Common myeloid progenitor, CD34-positive (primary cell): ENCODE results near the gene YAP1.
"Not testable (repeated sequence)": the region's sequence is repeated elsewhere in the genome, so short reads cannot be mapped to it uniquely, and the experiment has no call there.

Source experiments
- CTCF ChIA-PET: fragments of 350-600 bp; sonication (Branson Sonifier 250); formaldehyde crosslinking; loops from one replicate; lab custom pipeline; 2021; ENCODE audit warnings: antibody characterized with exemption; lab: Charles Lee
- POLR2A ChIA-PET: fragments of 350-600 bp; sonication (Branson Sonifier 250); formaldehyde crosslinking; loops from one replicate; lab custom pipeline; 2021; ENCODE audit warnings: antibody characterized with exemption; lab: Charles Lee
- DNase-seq, 3 donors: peaks; one replicate each; pipeline versions ENCODE4 v3.0.0 to v3.0.0-alpha.2; 2013
- H3K27ac ChIP-seq, 2 experiments: 1 replicate in 1 of 2; 2 replicates in 1 of 2; pipeline ENCODE4 v1.7.0; 2013; ENCODE audit warnings: inconsistent platforms in 2 of 2, low read length in 2 of 2, mild to moderate bottlenecking in 2 of 2, low read depth in 1 of 2, moderate library complexity in 1 of 2; ENCODE audit not compliant: severe bottlenecking in 2 of 2, insufficient read depth in 1 of 2, poor library complexity in 1 of 2
- H3K27me3 ChIP-seq, 5 experiments: replicated peaks in 2 of 5; 1 replicate in 3 of 5; 2 replicates in 2 of 5; pipeline versions ENCODE4 v1.6.1 to v1.7.0; 2013; ENCODE audit warnings: low read length in 4 of 5, mild to moderate bottlenecking in 2 of 5, moderate library complexity in 2 of 5, inconsistent platforms in 1 of 5; ENCODE audit not compliant: insufficient read depth in 5 of 5, control insufficient read depth in 4 of 5
- H3K36me3 ChIP-seq, 4 experiments: 1 replicate in 2 of 4; 2 replicates in 2 of 4; pipeline versions ENCODE4 v1.6.1 to v1.7.0; 2013; ENCODE audit warnings: low read length in 3 of 4, control low read depth in 1 of 4, mild to moderate bottlenecking in 1 of 4; ENCODE audit not compliant: control insufficient read depth in 4 of 4, insufficient read depth in 4 of 4
- H3K4me1 ChIP-seq, 4 experiments: 1 replicate in 3 of 4; 2 replicates in 1 of 4; pipeline versions ENCODE4 v1.6.1 to v1.7.1; 2013; ENCODE audit warnings: low read length in 3 of 4, mild to moderate bottlenecking in 3 of 4, control low read depth in 1 of 4, inconsistent platforms in 1 of 4, moderate library complexity in 1 of 4; ENCODE audit not compliant: control insufficient read depth in 4 of 4, insufficient read depth in 4 of 4; ENCODE audit errors: control extremely low read depth in 1 of 4
- H3K4me3 ChIP-seq, 7 experiments: 1 replicate in 4 of 7; 2 replicates in 3 of 7; pipeline versions ENCODE4 v1.5.1 to v1.7.0; 2013; ENCODE audit warnings: mild to moderate bottlenecking in 7 of 7, low read length in 6 of 7, moderate library complexity in 6 of 7, inconsistent platforms in 2 of 7, low read depth in 2 of 7, control low read depth in 1 of 7; ENCODE audit not compliant: insufficient read depth in 4 of 7, control insufficient read depth in 1 of 7; ENCODE audit errors: extremely low read depth in 1 of 7
- H3K9me3 ChIP-seq, 5 experiments: 1 replicate in 4 of 5; 2 replicates in 1 of 5; pipeline versions ENCODE4 v1.6.1 to v1.7.1; 2013; ENCODE audit warnings: low read length in 4 of 5, mild to moderate bottlenecking in 2 of 5, inconsistent platforms in 1 of 5, low read depth in 1 of 5, moderate library complexity in 1 of 5; ENCODE audit not compliant: control insufficient read depth in 4 of 5, insufficient read depth in 2 of 5; ENCODE audit errors: control extremely low read depth in 1 of 5
- WGBS: methylation state at CpG from one replicate; pipeline ENCODE4 v1.1.5; 2013; ENCODE audit not compliant: insufficient coverage; 5-methylcytosine and 5-hydroxymethylcytosine counted together

The YAP1 gene

GRCh38 chr11:102196816-102197215 lies 86.6 kb downstream of the YAP1 start:
- H3K27ac ChIP-seq: no peak overlapping the region
- H3K9me3 ChIP-seq: peaks cover 0 to 7% (median 0%) of the 10 kb centered on the region in 5 experiments
- ChIA-PET POLR2A (no interaction called here), CTCF (interaction anchor here (0.6 kb wide), 1 partner anchor 112 kb away, joined by 3 read pairs; no protein-coding TSS in a partner anchor)
- H3K36me3 ChIP-seq: no peaks in the 10 kb centered on the region
- no peak overlapping the region for H3K4me3 ChIP-seq
- no peaks in the 10 kb centered on the region for H3K4me1 ChIP-seq
- DNase-seq: no peak
- peaks cover 3 to 39% (median 4%) of the 10 kb centered on the region in 5 experiments for H3K27me3 ChIP-seq
- no CpG with 5 or more reads among the region's 3 CpGs for WGBS

GRCh38 chr11:102197670-102198139 lies 87.5 kb downstream of the YAP1 start:
- no peaks in the 10 kb centered on the region for H3K4me1 ChIP-seq
- H3K9me3 ChIP-seq: peaks cover 0 to 7% (median 0%) of the 10 kb centered on the region in 5 experiments
- no peak overlapping the region for H3K27ac ChIP-seq
- H3K27me3 ChIP-seq: peaks cover 3 to 31% (median 4%) of the 10 kb centered on the region in 5 experiments
- DNase-seq: no peak
- WGBS: 80% methylated on average over 2 of the region's 2 CpGs
- H3K4me3 ChIP-seq: no peak overlapping the region
- ChIA-PET CTCF (interaction anchor here (1.2 kb wide), 1 partner anchor 10 kb away, joined by 3 read pairs; no protein-coding TSS in a partner anchor), POLR2A (no interaction called here)
- H3K36me3 ChIP-seq: no peaks in the 10 kb centered on the region

GRCh38 chr11:102199673-102200072 lies 89.4 kb downstream of the YAP1 start:
- Histone ChIP-seq H3K9me3 (peaks cover 0 to 7% (median 0%) of the 10 kb centered on the region in 5 experiments), H3K4me3 (no peak overlapping the region), H3K27me3 (peaks cover 1 to 31% (median 3%) of the 10 kb centered on the region in 5 experiments), H3K36me3 (no peaks in the 10 kb centered on the region), H3K4me1 (no peaks in the 10 kb centered on the region), H3K27ac (no peak overlapping the region)
- DNase-seq: no peak
- no CpG with 5 or more reads among the region's 2 CpGs for WGBS
- ChIA-PET CTCF (interaction anchor here (1.0 kb wide), 1 partner anchor 28 kb away, joined by 3 read pairs; no protein-coding TSS in a partner anchor), POLR2A (no interaction called here)

- peaks cover 1 to 29% (median 3%) of the 10 kb centered on the region in 5 experiments for H3K27me3 ChIP-seq
- CTCF ChIA-PET: interaction anchor here (1.0 kb wide), 1 partner anchor 29 kb away, joined by 3 read pairs; no protein-coding TSS in a partner anchor
- DNase-seq, POLR2A ChIA-PET, H3K36me3 ChIP-seq, H3K4me3 ChIP-seq, H3K27ac ChIP-seq, H3K4me1 ChIP-seq, H3K9me3 ChIP-seq: not testable (repeated sequence)
- WGBS: 100% methylated on average over 1 of the region's 5 CpGs
Observed at GRCh38 chr11:102200325-102200724, 90.1 kb downstream of the YAP1 start.

- CTCF ChIA-PET: no interaction called here
- H3K4me3 ChIP-seq: no peak overlapping the region
- H3K9me3 ChIP-seq: no peaks in the 10 kb centered on the region
- no peak overlapping the region for H3K27ac ChIP-seq
- DNase-seq: no peak
- no CpG with 5 or more reads among the region's 2 CpGs for WGBS
- POLR2A ChIA-PET: no interaction called here
- H3K4me1 ChIP-seq: no peaks in the 10 kb centered on the region
- H3K27me3 ChIP-seq: peaks cover 1 to 28% (median 2%) of the 10 kb centered on the region in 5 experiments
- H3K36me3 ChIP-seq: no peaks in the 10 kb centered on the region
Observed at GRCh38 chr11:102201776-102202175, 91.5 kb downstream of the YAP1 start.

GRCh38 chr11:102202972-102203371 lies 92.7 kb downstream of the YAP1 start:
- Histone ChIP-seq H3K36me3 (no peaks in the 10 kb centered on the region), H3K4me1 (no peaks in the 10 kb centered on the region), H3K4me3 (no peak overlapping the region), H3K27me3 (peaks cover 1 to 31% (median 2%) of the 10 kb centered on the region in 5 experiments), H3K27ac (no peak overlapping the region), H3K9me3 (no peaks in the 10 kb centered on the region)
- CTCF ChIA-PET: no interaction called here
- POLR2A ChIA-PET: no interaction called here
- WGBS: 79% methylated on average over 2 of the region's 3 CpGs
- DNase-seq: no peak

GRCh38 chr11:102204174-102204573 lies 93.9 kb downstream of the YAP1 start:
- no peaks in the 10 kb centered on the region for H3K4me1 ChIP-seq
- peaks cover 1 to 34% (median 2%) of the 10 kb centered on the region in 5 experiments for H3K27me3 ChIP-seq
- WGBS: 50% methylated on average over 2 of the region's 2 CpGs
- ChIA-PET CTCF (no interaction called here), POLR2A (no interaction called here)
- H3K4me3 ChIP-seq: no peak overlapping the region
- DNase-seq: no peak
- H3K27ac ChIP-seq: no peak overlapping the region
- no peaks in the 10 kb centered on the region for H3K9me3 ChIP-seq
- no peaks in the 10 kb centered on the region for H3K36me3 ChIP-seq
